CD4-positive, CD25-positive, alpha-beta regulatory T cell (primary cell): Measurements from ENCODE around the gene IGFBP5. TPM values are rescaled to one million over a fixed set of nuclear protein-coding genes. Genes with fewer than 3 reads are reported as not detected.

Experiments
- ATAC-seq, 2 donors: fragments of 150-1000 bp; cut with Tn5 transposase; one replicate each; pipeline ENCODE4 v1.10.0; 2021; ENCODE audit warnings: low read depth in 2 of 2, moderate number of reproducible peaks in 2 of 2, moderate library complexity in 1 of 2
- DNase-seq, 3 donors: peaks; one replicate each; pipeline versions ENCODE4 v3.0.0 to v3.0.0-alpha.2; 2012 to 2022; ENCODE audit warnings: mixed read lengths in 1 of 3
- H3K27ac ChIP-seq: one replicate; pipeline ENCODE4 v1.7.0; 2013; ENCODE audit warnings: mild to moderate bottlenecking, low read length; ENCODE audit not compliant: insufficient read depth, poor library complexity, severe bottlenecking
- H3K27me3 ChIP-seq: one replicate; pipeline ENCODE4 v1.7.0; 2013; ENCODE audit warnings: low read length; ENCODE audit not compliant: control insufficient read depth, insufficient read depth
- H3K36me3 ChIP-seq: one replicate; pipeline ENCODE4 v1.7.0; 2013; ENCODE audit warnings: mild to moderate bottlenecking, low read length, moderate library complexity; ENCODE audit not compliant: control insufficient read depth, insufficient read depth
- H3K4me1 ChIP-seq: 2 replicates; pipeline ENCODE4 v1.7.0; 2013; ENCODE audit warnings: mild to moderate bottlenecking, low read length; ENCODE audit not compliant: insufficient read depth, control insufficient read depth, poor library complexity, severe bottlenecking
- H3K4me3 ChIP-seq: one replicate; pipeline ENCODE4 v1.7.0; 2013; ENCODE audit warnings: low read depth, mild to moderate bottlenecking, low read length, moderate library complexity
- H3K9me3 ChIP-seq, 2 experiments: 1 replicate in 1 of 2; 2 replicates in 1 of 2; pipeline ENCODE4 v1.7.0; 2013; ENCODE audit warnings: low read length in 2 of 2, mild to moderate bottlenecking in 1 of 2, moderate library complexity in 1 of 2; ENCODE audit not compliant: control insufficient read depth in 2 of 2
- H3K27ac Mint-ChIP-seq, 3 donors: one replicate each; pipeline ENCODE4 v1.8.0; 2020 to 2022; ENCODE audit warnings: mild to moderate bottlenecking in 3 of 3, mixed read lengths in 3 of 3, moderate library complexity in 2 of 3
- H3K27me3 Mint-ChIP-seq: one replicate; pipeline ENCODE4 v1.8.0; 2022; ENCODE audit warnings: mild to moderate bottlenecking, mixed read lengths
- H3K36me3 Mint-ChIP-seq: one replicate; pipeline ENCODE4 v1.8.0; 2020; ENCODE audit warnings: mixed read lengths
- H3K4me1 Mint-ChIP-seq, 4 donors: one replicate each; pipeline ENCODE4 v1.8.0; 2020 to 2022; ENCODE audit warnings: mixed read lengths in 4 of 4, mild to moderate bottlenecking in 1 of 4
- H3K4me3 Mint-ChIP-seq, 4 donors: one replicate each; pipeline ENCODE4 v1.8.0; 2020 to 2022; ENCODE audit warnings: mild to moderate bottlenecking in 4 of 4, mixed read lengths in 4 of 4, moderate library complexity in 3 of 4
- H3K9me3 Mint-ChIP-seq, 7 donors: one replicate each; pipeline ENCODE4 v1.8.0; 2020 to 2022; ENCODE audit warnings: mixed read lengths in 7 of 7, mild to moderate bottlenecking in 3 of 7, moderate library complexity in 2 of 7
- polyA plus RNA-seq, 4 donors: library from polyadenylated mRNA; unstranded; fragments of 300-500 nt; fragmentation: Illumina TruSeq; gene quantifications; one replicate each; pipeline ENCODE4 v1.2.3, GENCODE V29; 2021
- total RNA-seq: library from RNA; stranded (reverse); gene quantifications from one replicate; pipeline ENCODE4 v1.2.3, GENCODE V29; 2022

Gene IGFBP5
- total and polyA plus RNA-seq, 5 donors from 2014 or later = 0.05 TPM; not detected in 4

DNA sequence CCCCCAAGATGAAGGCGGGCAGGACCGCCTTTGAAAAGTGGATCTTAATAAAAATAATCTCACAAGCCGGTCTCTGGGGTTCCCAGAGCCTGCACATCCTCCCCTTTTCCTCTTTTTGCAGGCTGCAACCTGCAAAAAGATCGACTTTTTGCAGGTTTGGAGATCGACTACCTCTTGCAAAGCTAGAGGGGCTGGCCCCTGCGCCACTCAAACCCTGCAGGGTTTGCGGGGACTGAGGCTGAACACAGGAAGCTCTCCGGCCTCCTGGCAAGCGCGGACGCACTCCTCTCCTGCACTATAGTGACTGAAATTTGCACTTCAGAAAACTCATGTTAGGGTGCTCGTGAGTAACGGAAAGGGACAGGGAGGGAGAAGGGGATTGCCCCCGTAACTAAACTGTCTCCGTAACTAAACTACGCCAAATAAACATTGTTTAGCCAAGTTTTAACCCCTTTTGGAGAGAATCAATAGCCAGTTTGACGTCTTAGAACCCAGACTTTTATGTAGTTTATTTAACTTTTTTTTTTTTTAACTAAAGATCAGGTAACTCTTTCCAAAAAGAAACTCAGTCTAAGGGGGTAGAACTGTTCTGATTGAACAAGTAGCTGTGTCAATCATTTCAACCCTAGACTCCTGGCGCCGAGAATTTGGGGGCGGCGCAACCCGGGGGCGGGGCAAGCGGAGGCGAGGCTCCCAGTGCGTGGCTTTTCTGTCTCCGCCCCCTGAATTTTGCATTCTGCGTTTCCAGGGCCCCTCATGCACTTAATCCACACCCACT is 2.5 kb downstream of the IGFBP5 start:
- peaks cover 38% of the 10 kb centered on the region for H3K27me3 ChIP-seq
- no peak overlapping the region for H3K4me3 ChIP-seq
- peaks cover 26% of the 10 kb centered on the region for H3K4me1 ChIP-seq
- no peaks in the 10 kb centered on the region for H3K36me3 Mint-ChIP-seq
- no peaks in the 10 kb centered on the region for H3K9me3 ChIP-seq
- H3K4me3 Mint-ChIP-seq = peak overlapping the region; percentile 9 to 84 (median 64)
- H3K9me3 Mint-ChIP-seq = peaks cover 0 to 4% (median 0%) of the 10 kb centered on the region in 7 donors
- DNase-seq (peak in 1 of 3 donors; percentile 54), ATAC-seq (peak in 1 of 2 donors; percentile 13)
- H3K36me3 ChIP-seq = no peaks in the 10 kb centered on the region
- peaks cover 4 to 28% (median 10%) of the 10 kb centered on the region in 4 donors for H3K4me1 Mint-ChIP-seq
- H3K27ac Mint-ChIP-seq = no peak overlapping the region
- peaks cover 86% of the 10 kb centered on the region for H3K27me3 Mint-ChIP-seq
- H3K27ac ChIP-seq = no peak overlapping the region

DNA sequence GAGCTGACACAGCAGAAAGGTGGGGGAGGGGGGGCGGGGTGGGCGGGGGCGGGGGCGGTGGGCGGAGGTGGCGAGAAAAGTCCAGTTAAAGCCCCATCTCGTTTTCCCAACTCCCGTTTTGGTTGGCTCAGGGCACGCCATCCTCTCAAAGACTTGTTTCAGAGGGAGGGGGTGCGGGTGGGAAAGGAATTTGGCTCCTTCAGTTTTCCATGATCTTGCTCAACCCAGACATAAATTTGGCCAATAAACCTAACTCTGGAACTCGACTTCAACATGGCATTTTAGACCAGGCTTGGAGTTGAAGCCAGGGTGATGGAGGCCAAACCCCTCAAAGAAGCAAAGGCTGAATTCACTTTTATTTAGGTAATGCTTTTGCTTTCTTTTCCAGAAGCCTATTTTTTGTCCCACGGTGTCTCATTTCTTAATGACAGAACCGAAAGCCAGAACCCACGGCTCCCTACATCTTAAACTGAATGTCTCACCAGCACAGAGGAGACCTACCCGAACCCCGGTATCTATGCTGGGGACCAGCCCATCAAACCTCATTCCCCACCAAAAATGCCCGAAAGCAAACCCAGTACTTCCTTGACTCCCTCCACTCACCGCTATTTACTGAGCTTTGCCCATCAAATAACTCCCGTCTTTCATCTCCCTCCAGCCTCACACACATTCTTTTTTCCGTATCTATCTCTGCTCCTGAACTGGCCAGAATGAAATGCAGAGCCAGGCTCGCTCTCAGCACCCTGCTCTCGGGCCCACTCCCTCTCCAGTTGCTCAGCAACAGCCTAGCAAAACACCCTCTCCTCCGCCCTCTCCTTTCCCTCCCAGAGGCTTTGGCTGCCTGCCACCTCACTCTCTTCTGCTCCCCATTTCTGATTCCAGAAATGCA is 4.3 kb downstream of the IGFBP5 start:
- H3K4me1 ChIP-seq = peaks cover 26% of the 10 kb centered on the region
- H3K27me3 Mint-ChIP-seq = peaks cover 70% of the 10 kb centered on the region
- DNase-seq = no peak
- H3K9me3 Mint-ChIP-seq = peaks cover 0 to 4% (median 0%) of the 10 kb centered on the region in 7 donors
- H3K27ac ChIP-seq = no peak overlapping the region
- peaks cover 32% of the 10 kb centered on the region for H3K27me3 ChIP-seq
- no peaks in the 10 kb centered on the region for H3K36me3 Mint-ChIP-seq
- no peak for ATAC-seq
- H3K4me1 Mint-ChIP-seq = peaks cover 4 to 28% (median 10%) of the 10 kb centered on the region in 4 donors
- H3K4me3 ChIP-seq = no peak overlapping the region
- H3K4me3 Mint-ChIP-seq = peak overlapping the region in 1 of 4 donors; percentile 54
- no peaks in the 10 kb centered on the region for H3K36me3 ChIP-seq
- no peak overlapping the region for H3K27ac Mint-ChIP-seq
- H3K9me3 ChIP-seq = no peaks in the 10 kb centered on the region

DNA sequence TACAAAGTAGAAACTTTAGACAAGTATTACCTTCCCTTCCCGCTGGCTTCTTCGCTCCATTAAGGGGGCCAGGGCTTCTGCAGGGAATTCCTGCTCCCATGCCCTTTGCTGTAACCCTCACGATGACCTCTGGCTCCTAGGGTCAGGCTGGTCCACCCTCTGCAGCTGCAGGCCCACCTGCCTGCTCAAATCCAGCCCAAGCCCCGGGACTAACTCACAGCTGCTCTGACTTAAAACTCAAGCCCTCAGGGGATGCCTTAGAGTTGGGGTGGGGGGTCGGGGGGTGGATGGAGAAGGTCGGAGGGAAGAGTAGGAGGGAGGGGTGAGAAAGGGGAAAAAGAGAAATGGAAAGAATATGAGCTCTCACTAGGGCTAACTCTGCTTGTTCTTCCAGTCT is 4.9 kb downstream of the IGFBP5 start:
- no peak for ATAC-seq
- Mint-ChIP-seq H3K4me3 (no peak overlapping the region), H3K27me3 (peaks cover 70% of the 10 kb centered on the region), H3K4me1 (peaks cover 4 to 28% (median 10%) of the 10 kb centered on the region in 4 donors), H3K27ac (no peak overlapping the region), H3K9me3 (peaks cover 0 to 4% (median 0%) of the 10 kb centered on the region in 7 donors), H3K36me3 (no peaks in the 10 kb centered on the region)
- H3K9me3 ChIP-seq = no peaks in the 10 kb centered on the region
- H3K27ac ChIP-seq = no peak overlapping the region
- H3K4me3 ChIP-seq = no peak overlapping the region
- no peaks in the 10 kb centered on the region for H3K36me3 ChIP-seq
- H3K27me3 ChIP-seq = peaks cover 27% of the 10 kb centered on the region
- DNase-seq = no peak
- peaks cover 26% of the 10 kb centered on the region for H3K4me1 ChIP-seq

DNA sequence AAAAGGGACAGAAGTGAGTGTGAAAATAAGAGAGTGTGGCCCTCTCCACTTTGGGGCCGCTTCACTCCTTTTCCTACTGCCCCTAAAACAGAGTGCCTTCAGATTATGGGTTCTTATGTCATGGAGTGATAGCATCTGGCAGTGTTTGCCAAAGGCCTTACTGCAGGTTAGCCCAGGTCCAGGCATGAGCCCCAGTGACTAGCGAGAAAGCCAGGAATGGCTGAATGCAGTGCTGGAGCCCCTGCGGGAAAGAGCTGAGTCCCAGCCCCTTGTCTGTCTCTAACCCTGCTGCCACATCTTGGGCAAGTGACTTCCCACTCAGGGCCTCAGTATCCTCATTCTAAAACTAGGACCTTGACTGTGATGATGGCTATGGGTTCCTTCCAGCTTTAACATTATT is 6.0 kb downstream of the IGFBP5 start:
- ATAC-seq = no peak
- H3K4me1 Mint-ChIP-seq = peaks cover 4 to 25% (median 10%) of the 10 kb centered on the region in 4 donors
- H3K4me3 ChIP-seq = no peak overlapping the region
- peaks cover 0 to 4% (median 0%) of the 10 kb centered on the region in 7 donors for H3K9me3 Mint-ChIP-seq
- no peaks in the 10 kb centered on the region for H3K9me3 ChIP-seq
- no peak overlapping the region for H3K4me3 Mint-ChIP-seq
- H3K27ac ChIP-seq = no peak overlapping the region
- no peak overlapping the region for H3K27ac Mint-ChIP-seq
- H3K36me3 ChIP-seq = no peaks in the 10 kb centered on the region
- peaks cover 21% of the 10 kb centered on the region for H3K4me1 ChIP-seq
- peaks cover 67% of the 10 kb centered on the region for H3K27me3 Mint-ChIP-seq
- no peaks in the 10 kb centered on the region for H3K36me3 Mint-ChIP-seq
- DNase-seq = no peak
- H3K27me3 ChIP-seq = peaks cover 27% of the 10 kb centered on the region

DNA sequence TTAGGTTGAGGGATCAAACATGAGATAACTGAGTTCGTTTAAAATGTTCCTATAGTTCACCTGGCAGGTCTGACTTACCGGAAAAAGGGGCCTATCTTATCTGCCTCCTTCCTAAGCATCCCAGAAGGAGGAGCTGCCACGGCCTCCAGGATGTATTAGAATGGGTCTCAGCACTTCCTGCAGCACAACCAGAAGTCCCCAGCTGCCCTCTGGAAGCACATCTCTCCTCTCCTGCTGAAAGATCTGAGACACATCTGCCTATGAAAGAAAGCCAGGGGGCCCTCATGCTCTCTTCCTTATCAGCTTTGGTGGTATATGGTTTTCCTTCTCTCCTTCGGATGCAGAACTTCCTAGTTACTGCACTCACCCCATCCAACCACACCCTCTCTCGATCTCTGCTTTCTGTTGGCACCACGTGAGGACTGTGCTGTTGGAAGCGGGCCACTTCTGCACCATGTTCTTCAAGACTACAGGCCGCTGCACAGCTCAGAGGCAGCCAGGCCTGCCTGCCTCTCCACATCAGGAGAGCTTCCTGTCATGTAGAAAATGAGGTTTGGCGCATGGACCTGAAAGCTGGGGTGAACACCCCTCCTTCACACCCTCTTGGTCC is 6.5 kb downstream of the IGFBP5 start:
- Histone ChIP-seq H3K27ac (no peak overlapping the region), H3K4me1 (peaks cover 17% of the 10 kb centered on the region), H3K36me3 (no peaks in the 10 kb centered on the region), H3K27me3 (peaks cover 27% of the 10 kb centered on the region), H3K4me3 (no peak overlapping the region), H3K9me3 (no peaks in the 10 kb centered on the region)
- Mint-ChIP-seq H3K27ac (no peak overlapping the region), H3K27me3 (peaks cover 64% of the 10 kb centered on the region), H3K36me3 (no peaks in the 10 kb centered on the region), H3K4me3 (no peak overlapping the region), H3K9me3 (peaks cover 0 to 4% (median 0%) of the 10 kb centered on the region in 7 donors), H3K4me1 (peaks cover 4 to 20% (median 10%) of the 10 kb centered on the region in 4 donors)
- no peak for DNase-seq
- peak in 1 of 2 donors; percentile 13 for ATAC-seq

DNA sequence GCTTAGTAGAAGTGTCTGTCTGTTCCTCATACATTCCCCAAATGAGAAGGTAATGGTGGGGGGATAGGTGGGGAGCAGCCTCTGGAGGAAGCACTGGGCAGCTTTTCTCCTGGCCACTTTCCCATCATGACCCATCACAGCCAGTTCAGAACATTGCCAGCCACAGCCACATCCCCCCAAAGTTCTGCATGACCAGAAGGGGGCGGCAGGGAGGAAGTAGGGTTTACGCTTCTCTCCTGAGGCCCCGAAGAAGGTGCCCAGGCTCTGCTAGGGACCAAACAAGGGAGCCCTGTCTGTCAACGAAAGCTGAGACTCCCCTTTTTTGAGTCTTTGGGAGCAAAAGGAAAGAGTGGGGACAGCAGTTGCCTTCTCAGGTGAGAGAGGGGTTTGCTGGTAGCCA is 7.7 kb downstream of the IGFBP5 start:
- Histone ChIP-seq H3K36me3 (no peaks in the 10 kb centered on the region), H3K27ac (no peak overlapping the region), H3K4me3 (no peak overlapping the region), H3K4me1 (peaks cover 7% of the 10 kb centered on the region), H3K27me3 (peaks cover 23% of the 10 kb centered on the region), H3K9me3 (no peaks in the 10 kb centered on the region)
- H3K36me3 Mint-ChIP-seq = no peaks in the 10 kb centered on the region
- H3K27me3 Mint-ChIP-seq = peaks cover 55% of the 10 kb centered on the region
- peaks cover 0 to 3% (median 0%) of the 10 kb centered on the region in 7 donors for H3K9me3 Mint-ChIP-seq
- ATAC-seq = no peak
- H3K27ac Mint-ChIP-seq = no peak overlapping the region
- peak in 1 of 3 donors; percentile 13 for DNase-seq
- no peak overlapping the region for H3K4me3 Mint-ChIP-seq
- H3K4me1 Mint-ChIP-seq = peaks cover 1 to 11% (median 7%) of the 10 kb centered on the region in 4 donors

DNA sequence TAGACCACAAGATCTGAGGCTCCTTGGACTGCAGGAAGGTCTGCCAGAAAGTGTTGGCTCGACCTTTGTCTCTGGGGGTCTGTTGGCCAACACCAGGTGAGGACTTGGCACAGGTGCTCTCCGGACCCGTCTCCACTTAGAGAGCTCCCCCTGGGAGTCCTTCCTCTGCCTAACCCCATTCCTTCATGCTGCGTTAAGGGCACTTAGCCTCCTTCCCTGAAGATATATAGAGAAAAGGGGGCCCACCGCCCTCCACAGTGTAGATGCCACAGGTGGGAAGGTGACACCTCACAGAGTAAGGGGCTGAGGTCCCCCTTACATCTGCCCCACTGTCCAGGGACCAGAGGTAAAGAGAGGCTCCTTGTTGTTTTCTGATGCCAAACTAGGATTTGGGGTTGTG is 8.2 kb downstream of the IGFBP5 start:
- no peaks in the 10 kb centered on the region for H3K36me3 Mint-ChIP-seq
- DNase-seq (no peak), ATAC-seq (no peak)
- H3K9me3 ChIP-seq = no peaks in the 10 kb centered on the region
- H3K9me3 Mint-ChIP-seq = peaks cover 0 to 2% (median 0%) of the 10 kb centered on the region in 7 donors
- H3K36me3 ChIP-seq = no peaks in the 10 kb centered on the region
- H3K27me3 ChIP-seq = peaks cover 21% of the 10 kb centered on the region
- no peak overlapping the region for H3K4me3 ChIP-seq
- no peak overlapping the region for H3K27ac ChIP-seq
- H3K27me3 Mint-ChIP-seq = peaks cover 55% of the 10 kb centered on the region
- no peak overlapping the region for H3K4me3 Mint-ChIP-seq
- H3K4me1 ChIP-seq = peaks cover 3% of the 10 kb centered on the region
- H3K27ac Mint-ChIP-seq = no peak overlapping the region
- H3K4me1 Mint-ChIP-seq = peaks cover 0 to 9% (median 8%) of the 10 kb centered on the region in 4 donors
